GM19467 (cell line): ENCODE data around the gene CDON.

ENCODE experiments used
- ATAC-seq: cut with Tn5 transposase; IDR thresholded peaks from one replicate; pipeline ENCODE4 v1.9.1; 2021; ENCODE audit warnings: mild to moderate bottlenecking, moderate library complexity; ENCODE audit not compliant: unreplicated experiment

CDON gene

DNA sequence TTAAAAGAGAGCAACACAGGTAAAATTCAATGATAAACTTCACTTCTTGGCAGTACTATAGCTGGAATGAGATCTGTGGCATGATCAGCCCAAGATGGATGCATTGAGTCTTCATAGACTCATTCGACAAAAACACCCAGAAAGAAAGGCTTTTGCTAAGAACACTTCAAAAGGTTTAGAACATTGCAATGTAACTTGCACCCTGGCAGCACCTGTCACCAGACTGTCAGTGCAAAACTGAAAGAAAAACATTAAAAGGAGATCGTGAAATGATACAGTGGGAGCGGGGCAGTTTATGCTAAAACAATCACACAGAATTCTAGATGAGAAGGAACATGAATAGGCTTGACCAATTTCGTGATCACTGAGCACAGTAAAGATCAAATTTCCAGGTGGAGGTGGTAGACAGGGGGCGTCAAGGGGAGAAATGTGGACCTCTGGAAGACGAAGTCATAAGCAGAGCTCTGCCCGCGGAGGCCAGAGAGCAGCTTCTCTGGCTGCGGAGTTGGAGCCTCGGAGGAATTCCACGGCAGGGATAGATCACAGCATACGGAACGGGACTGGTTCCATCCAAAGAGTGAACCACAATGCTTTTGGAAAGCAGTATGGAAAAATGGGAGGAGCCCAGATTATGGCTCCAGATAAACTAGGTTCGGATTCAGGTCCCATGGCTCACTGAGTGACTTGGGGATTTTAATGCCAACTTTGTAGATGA lies 104.9 kb downstream of the CDON start:
- ATAC-seq: no peak

GRCh38 chr11:125956391-125957134 lies 106.1 kb downstream of the CDON start:
- no peak for ATAC-seq

- ATAC-seq: no peak
These were observed 106.8 kb downstream of the CDON start for GRCh38 chr11:125955856-125956255.

GRCh38 chr11:125954945-125955640 lies 107.6 kb downstream of the CDON start:
- no peak for ATAC-seq

- ATAC-seq: no peak
These were observed 108.3 kb downstream of the CDON start for GRCh38 chr11:125954123-125954944.

DNA sequence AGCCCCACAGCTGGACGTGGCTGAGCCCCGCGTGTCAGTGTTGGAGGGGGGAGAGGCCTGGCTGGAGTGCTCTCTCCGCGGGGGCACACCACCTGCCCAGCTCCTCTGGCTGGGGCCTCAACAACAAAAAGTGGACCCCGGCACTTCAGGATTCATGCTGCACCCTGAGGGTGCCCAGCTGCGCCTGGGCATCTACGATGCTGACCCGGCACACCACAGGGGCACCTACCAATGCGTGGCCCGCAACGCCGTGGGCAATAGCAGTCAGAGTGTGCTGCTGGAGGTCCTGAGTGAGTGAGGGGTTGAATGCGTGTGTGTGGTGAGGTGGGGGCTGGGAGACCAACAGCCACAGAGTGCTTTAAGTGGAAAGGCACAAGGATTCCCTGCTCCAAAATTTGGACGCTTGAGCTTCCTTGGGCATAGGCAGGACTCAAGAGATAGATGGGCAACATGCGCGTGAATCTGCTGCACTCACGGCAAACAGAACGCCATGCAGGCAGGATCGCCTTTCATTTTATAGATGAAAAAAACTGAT lies 109.2 kb downstream of the CDON start:
- no peak for ATAC-seq

DNA sequence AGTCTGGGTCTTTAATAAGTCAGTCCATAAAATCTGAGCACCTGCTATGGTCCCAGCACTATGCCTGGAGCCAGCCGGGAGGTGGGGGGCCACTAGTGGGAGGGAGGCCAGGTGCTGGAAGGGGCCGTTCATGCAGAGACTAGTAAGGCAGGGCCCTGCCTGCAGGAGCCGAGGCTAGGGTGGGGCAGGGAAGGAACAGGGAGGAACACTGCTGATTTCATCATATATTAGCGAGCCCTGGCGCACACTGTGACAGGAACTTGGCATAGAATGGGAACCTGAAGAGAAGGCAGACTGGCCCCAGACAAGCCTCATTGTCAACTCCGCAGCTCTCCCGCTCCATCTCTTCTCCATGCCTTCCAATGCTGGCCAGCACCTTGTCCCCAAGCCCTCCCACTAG lies 109.7 kb downstream of the CDON start:
- no peak for ATAC-seq

- no peak for ATAC-seq
These were observed 110.1 kb downstream of the CDON start for GRCh38 chr11:125952559-125952958.

GRCh38 chr11:125951731-125952130 lies 110.9 kb downstream of the CDON start:
- no peak for ATAC-seq

DNA sequence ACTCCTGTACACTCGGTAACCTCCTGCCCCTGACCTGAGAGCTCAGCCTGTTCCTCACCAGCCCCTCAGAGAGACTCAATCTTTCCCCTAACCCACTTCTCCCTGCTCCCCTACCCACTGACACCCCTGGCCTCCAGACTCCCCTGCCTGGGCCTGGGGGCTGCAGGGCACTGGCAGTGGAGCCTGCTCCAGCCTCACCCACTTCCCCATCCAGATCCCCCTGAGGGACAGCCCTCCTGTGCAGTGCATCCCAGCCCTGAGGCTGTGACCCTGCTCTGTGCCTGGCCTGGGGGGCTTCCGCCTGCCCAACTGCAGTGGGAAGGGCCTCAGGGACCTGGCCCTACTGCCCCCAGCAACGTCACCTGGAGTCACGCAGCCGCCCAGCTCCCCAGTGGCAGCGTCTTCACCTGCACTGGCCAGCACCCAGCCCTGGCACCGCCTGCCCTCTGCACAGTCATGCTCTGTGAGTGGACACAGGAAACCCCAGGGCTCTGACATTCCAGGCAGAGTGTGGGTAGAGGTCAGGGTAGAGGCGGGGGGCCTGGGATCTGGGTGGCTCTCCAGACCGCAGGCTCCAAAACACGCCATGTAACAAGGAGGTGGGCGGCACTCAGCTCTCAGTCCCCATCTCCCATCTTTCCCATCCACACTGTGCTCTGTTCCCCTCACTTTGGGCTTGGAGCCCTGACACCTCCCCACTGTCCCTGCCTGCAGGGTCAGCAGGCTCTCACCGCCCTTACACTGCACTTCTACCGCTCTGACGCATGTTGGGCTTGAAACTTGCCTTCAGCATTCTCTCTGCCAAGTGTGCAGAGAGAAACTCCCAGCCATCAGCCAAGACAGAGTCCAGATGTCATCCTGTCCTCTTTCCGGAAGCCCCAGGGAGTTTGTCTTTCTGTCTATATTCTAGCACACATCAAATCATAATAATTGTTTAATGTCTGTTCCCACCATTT lies 111.7 kb downstream of the CDON start:
- no peak for ATAC-seq

DNA sequence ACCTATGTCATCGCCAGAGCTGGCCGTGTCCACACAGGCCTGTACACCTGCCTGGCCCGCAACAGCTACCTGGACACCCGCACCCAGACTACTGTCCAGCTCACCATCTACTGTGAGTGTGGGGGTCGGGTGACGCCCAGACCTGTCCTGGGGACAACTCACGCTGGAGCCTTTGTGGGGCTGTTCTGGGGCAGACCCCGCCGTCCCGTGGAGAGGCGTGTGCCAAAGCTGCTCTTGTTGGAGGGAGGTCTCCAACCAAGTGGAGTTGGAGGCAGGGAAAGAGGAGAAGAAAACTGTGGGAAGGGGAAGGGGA lies 112.5 kb downstream of the CDON start:
- no peak for ATAC-seq

DNA sequence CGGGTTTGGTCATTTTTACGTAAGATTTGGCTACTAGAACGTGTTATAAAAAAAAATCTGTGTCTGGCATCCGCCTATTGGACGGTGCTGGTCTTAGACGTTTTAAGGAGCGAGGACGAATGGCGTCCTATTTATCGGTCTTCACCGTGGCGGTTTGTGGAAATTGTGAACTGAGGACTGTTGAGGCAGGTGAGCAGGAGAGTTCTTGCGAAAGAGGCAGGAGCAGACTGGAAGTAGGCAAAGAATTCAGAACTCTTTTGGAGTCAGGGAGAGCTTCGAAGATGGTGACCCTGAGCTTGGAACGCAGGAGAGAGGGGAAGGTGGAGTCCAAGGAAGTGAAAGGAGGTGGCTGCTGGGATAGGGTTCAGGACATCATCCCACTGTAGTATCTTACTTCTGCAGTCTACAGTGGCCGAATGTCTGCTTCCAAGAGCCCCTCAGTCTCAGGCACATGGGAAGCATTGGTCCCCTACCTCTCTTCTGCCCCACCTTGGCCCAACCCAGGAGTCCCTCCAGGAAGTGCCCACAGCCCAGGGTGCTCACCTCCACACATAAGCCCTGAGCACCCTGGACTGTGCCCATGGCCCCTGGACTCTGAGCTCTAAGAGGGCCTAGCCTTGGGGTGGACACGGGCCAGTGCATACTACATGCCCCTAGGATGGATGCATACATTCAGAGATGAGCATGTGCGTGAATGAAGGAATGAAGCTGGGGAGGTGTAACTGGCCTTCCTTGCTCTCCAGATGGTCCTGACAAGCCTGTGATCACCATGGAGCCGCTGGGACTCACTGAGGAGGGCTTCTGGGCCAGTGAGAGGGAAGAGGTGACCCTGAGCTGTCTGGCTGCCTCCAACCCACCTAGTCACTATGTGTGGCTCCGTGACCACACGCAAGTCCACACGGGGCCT lies 113.1 kb downstream of the CDON start:
- no peak for ATAC-seq

DNA sequence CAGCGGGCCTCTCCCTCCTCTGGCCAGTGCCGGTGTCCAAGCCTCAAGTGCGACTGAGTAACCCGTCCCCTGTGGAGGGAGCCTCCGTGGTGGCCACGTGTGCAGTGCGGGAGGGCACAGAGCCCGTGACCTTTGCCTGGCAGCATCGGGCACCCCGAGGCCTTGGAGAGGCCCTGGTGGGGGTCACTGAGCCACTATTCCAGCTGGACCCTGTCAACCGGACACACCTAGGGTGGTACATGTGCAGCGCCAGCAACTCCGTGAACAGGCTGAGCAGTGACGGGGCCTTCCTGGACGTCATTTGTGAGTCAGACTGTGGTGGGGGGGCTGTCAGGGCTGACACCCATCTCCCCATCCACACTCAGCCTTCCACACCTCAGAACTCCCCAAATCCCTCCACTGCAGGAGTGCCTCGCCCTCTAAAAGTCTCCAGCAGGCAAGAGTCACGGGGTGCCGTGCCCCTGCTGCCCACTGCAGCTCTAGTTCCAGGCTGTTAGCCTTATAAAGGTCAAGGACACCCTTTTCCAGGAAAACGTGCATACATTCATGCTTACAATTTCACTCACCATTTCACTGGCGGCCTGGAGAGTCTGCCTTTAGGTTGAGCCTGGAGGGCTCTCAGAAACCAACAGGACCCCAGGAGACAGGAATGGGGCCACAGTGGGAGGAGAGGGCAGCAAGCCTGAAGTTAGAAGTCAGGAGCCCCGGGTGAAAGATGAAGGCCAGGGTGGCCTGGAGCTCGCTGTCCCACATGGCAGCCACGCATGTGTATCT lies 114.2 kb downstream of the CDON start:
- no peak for ATAC-seq

- no peak for ATAC-seq
These were observed 115.0 kb downstream of the CDON start for GRCh38 chr11:125947419-125948277.

DNA sequence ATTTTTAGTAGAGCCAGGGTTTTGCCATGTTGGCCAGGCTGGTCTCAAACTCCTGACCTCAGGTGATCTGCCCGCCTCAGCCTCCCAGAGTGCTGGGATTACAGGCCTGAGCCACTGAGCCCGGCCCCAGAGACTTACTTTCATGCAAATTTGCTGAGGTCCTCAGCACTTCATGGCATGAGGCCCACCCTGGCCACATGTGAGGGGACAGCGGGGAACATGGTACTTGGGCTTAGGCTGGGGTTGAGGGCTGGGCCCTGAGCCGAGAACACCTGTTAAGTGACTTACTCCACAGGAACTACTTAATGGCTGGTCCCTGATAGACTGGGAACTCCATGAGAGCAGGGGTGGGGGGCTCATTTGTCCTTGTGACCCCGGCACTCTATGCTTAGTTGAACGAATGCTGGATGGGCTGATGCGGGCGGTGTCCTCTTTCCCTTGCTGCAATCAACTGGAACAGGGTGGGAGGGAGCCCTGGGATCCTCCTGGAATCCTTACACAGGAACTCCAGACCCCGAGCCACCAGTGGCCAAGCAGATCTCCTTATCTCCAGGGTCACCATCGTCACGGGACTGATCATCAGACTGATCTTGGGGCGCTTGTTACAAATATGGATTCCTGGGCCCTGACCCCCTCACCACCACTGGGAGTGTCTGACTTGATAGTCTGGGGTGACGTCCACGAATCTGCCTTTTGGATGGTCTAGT lies 115.8 kb downstream of the CDON start:
- no peak for ATAC-seq

- ATAC-seq: no peak
These were observed 116.7 kb downstream of the CDON start, which contains the start of gene VSIG10L2 for GRCh38 chr11:125945797-125946520. VSIG10L2 (plus strand) TSS chr11:125946044; CDS start chr11:125946056, 12 bp downstream.
